ENCODE data around the gene IGF2R.
"Not testable (repeated sequence)": the region's sequence is repeated elsewhere in the genome, so short reads cannot be mapped to it uniquely, and the experiment has no call there.

Gene IGF2R

DNA sequence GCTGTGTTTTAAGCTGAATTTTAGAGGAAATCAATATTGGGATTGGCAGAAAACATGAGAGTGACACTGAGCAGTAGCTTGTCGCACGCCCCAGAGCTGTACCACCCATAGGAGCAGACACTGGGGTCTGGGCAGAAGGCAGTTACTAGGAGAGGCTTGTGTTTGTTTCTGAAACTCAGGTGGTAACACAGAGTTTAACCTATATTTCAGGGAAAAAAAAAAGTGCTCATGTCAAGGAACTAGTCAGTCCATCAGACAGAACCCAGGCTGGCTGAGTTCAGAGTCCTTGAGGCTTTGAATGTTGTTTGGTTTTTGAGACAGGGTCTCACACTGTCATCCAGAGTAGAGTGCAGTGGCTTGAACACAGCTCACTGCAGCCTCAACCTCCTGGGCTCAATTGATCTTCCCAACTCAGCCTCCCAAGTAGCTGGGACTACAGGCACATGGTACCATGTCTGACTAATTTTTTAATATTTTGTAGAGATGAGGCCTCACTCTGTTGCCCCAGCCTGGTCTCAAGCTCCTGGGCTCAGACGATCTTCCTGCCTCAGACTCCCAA, 159.3 kb downstream of the IGF2R start:
- no peak for DNase-seq

DNA sequence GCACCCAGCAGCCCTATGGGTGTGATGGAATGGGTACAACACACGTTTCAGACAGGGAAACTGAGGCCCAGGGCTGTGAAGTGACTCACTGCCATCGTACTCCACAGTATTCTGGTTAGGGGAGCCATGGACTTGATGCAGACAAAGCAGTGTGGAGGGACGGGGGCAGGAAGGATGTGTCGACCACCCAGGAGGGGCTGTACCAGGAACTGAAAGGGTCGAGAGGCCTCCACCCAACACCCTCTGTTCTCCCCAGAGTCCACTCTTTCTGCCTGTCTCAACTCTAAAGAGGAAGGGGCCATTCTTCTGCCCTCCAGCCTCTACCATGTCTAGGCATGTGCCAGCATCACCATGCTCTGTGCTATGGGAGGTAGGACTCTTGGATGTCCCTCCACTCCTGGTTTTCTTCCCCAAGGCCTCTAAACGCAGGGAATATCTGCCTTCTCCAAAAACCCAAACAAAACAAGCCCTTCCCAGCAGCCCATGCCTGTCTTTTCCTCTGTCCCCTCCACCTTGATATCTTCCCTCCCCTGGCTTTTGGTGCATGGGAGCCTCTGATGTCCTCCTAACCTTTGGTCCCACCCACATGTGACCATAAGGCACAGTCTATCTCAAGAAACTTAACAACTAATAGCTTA, 160.1 kb downstream of the IGF2R start:
- no peak for DNase-seq

DNA sequence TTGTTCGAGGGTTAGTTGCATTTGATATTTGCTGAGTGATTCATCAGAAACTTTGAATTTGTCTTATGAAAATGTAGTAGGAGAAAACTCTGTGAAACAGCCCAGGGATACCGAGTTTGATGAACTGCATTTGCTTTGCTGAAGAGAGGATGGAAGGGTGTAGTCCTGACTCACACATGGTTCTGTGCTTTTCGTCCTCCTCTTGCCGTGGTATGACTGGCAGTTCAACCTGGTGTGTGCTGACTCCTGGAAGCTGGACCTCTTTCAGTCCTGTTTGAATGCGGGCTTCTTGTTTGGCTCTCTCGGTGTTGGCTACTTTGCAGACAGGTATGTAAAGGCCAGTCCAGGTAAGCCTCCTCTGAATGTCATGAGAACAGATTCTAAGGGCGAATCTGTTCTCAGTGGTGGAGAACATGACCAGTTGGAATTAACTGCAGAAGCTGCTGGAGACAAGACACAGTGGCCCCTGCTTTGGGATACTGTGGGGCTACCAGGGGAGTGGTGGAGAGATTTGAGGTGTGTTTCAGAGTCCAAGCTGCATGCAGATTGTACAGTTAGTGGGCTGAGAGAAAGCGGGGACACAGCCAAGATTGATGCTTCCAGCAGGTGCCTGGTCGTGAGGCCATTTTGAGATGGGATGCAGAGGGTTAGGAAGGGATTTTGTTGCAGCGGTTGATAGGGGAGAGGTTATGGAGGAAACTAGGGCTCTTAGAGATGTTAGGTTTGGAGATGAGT, 161.2 kb downstream of the IGF2R start:
- no peak for DNase-seq

DNA sequence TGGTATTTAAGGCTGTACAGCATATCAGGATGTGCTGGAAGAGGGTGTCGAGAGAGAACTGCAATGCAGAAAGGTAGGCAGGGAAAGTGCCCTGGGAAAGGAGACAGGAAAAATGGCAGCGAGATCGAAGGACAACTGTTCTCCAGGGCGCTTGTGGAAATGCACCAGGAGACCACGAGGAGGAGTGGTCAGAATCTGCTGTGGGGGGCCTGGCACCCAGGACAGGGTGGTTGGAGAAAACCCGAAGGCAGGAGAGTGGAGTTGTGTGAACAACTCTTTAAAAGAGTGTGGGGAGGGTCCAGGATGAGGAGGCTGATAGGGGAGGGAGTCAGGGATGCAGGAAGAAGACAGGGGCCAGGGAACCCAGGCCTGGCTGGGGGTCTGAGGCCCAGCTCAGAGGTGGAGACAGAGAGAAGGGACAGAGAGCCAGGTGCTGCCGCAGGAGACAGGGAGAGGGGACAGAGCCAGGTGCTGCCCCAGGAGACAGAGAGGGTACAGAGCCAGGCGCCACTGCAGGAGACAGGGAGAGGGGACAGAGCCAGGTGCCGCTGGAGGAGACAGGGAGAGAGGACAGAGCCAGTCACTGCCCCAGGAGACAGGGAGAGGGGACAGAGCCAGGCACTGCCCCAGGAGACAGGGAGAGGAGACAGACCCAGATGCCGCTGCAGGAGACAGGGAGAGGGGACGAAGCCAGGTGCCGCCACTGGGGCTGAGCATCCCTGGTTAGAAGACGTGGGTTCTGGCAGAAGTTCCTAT, 162.0 kb downstream of the IGF2R start:
- DNase-seq: no peak

DNA sequence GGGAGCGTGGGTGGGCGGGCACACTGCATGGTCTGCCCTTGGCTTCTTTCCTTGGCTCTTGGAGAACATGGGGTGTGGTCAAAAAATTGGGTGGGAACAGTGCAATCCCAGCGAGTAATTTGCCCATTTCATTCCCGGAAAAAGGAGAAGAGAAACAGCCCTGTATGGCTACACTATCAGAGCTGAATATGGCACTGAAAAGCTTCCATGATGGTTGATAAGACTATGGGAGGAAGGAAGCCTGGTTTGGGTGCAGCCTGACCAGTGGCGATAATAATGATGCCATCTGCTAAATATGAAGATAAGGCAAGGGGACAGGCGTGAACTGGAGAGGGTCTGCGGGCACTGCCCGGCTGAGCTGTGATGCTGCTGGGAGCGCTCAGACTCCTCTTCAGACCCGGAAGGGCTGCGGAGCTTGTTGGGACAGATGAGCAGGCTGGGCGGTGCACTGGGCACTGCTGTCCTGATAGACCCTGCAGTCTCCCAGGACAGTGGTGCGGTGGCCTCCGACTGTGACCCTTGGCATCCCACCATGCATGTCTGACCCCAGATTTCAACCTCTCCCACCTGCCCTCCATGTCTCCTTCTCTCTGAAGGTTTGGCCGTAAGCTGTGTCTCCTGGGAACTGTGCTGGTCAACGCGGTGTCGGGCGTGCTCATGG, 162.9 kb downstream of the IGF2R start:
- no peak for DNase-seq

DNA sequence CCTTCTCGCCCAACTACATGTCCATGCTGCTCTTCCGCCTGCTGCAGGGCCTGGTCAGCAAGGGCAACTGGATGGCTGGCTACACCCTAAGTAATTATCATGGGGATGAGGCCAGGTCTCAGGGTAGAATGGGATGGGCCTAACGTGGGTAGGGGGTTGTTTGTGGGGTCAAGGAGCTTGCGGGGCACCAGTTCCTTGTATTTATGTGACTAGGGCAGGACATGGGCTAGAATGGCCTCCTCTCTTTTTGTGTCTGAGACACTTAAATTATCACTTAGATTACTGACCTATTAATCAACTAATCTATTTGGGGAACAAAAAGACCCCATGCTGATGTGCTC, 163.4 kb downstream of the IGF2R start:
- DNase-seq: no peak

DNA sequence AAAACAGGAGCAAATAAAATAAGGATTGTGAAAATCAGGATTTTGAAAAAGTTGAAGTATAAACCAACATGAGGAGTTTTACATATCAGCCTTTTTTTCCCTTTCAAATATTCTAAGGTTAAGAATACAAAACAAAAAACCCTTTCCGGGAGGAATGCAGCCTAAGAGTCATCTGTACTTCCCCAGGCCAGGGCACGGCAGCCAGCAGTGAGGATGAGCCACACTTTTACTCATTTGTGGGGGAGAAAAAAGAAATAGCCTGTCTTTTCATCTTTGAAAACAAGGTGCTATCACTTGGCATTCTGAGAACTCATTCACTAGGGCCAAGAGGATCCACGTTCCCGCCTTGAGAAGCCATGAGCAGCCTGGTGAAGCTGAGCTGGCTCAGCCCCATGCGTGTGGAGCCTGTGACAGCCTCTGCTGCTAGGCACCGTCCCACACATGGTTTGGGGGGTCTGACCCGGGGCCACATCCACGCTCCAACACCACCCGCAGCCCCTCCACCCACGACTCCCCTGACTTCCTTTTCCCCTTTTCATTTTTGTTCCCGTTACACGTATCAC, 164.0 kb downstream of the IGF2R start:
- no peak for DNase-seq

DNA sequence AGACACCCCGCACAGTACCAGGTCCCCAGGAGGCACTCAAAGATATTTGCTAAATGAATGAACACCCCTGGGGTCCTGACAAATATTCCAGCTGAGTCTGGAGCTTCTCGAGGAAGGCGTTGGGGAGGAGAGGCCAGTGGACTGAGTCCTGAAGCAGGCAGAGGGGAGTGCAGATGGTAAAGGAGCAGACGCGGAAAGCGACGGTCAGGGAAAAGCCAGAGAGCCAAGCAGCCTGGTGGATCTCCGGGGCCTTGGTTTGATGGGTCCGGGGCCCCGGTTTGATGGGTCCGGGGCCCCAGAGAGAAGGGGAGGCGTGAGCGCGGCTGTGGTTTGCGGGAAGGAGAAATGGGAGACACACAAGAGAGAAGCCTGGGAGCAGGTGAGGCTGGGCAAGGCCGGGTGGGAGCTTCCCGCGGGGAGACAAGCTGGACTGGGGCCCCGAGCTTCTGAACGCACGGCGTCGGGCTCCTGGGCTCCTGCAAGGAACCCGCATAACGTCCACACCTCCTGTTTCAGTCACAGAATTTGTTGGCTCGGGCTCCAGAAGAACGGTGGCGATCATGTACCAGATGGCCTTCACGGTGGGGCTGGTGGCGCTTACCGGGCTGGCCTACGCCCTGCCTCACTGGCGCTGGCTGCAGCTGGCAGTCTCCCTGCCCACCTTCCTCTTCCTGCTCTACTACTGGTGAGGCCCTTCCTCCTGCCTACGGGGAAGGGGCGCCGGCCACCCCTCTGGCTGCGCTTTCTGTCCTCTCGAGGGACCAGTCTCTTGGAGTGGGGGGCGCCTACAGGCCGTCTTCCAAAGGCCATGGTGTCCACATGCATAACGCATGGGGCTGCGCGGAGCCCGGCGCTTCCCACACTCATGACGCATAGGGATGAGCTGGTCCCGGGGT, 164.8 kb downstream of the IGF2R start:
- DNase-seq: peak; percentile 29

DNA sequence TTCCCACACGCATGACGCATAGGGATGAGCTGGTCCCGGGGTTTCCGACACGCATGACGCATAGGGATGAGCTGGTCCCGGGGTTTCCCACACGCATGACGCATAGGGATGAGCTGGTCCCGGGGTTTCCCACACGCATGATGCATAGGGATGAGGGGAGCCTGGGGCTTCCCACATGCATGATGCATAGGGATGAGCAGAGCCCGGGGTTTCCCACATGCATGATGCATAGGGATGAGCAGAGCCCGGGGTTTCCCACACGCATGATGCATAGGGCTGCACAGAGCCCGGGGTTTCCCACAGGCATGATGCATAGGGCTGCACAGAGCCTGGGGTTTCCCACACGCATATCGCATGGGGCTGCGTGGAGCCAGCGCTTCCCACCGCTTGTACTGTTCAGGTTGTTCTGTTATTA, 165.5 kb downstream of the IGF2R start:
- peak; percentile 43 for DNase-seq

DNA sequence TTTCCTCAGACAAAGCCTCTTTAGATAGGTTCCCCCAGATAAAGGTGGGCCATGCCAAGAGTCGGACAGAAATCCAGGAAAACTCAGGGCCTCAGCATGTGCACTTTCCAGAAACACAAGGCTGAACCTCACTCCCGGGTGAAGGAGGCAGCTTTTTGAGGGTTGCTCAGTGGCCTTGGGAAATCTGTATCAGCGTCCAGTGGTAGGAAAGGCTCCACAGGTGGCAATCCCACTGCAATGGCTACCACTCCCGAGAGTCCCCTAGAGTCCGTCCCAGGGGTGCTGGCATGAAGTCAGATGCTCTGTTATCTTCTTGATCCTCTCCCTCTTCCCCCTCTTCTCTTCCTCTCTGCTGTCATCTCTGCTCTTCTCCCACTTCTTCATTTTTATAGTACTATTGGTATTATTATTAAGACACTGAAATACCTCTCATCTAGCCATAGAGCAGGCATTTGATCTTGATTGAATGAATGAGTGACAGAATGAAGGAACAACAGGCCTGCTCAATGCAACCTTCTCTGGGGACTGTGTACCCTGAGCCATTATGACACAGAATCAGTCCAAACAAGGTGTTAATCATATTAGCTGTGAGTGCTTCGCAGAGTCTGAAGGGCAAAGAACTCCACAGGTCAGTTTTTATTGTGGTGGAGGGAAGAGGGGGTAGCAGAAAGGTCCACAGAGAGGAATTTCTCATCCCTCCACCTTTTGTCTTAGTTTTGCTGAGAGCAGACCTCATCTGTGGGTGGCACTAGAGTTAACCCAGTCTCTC, 166.1 kb downstream of the IGF2R start:
- no peak for DNase-seq

DNA sequence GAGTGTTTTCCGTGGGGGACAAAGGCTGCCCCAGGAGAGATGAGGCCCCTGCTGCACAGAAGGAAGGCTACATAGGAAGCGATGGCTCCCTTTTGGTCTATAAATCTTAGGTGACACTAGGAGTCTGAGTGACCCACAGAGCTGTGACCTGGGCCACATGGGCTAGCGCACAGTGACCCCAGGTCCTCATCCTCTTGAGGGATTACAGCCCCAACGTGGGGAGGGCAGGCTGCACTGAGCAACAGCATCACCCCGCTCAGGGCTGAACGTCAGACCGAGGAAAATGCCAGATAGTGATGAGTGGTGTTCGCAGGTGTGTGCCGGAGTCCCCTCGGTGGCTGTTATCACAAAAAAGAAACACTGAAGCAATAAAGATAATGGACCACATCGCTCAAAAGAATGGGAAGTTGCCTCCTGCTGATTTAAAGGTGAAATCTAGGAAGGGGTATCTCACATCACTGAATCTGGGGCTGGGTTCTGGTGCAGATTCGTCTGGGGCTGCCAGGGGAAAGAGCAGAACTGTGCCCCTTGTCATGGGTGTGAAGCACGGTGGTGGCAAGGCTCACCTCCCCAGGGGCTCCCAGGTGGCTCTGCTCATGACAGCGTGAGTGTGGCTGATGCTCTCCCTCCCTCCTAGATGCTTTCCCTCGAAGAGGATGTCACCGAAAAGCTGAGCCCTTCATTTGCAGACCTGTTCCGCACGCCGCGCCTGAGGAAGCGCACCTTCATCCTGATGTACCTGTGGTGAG, 167.2 kb downstream of the IGF2R start:
- DNase-seq: no peak

DNA sequence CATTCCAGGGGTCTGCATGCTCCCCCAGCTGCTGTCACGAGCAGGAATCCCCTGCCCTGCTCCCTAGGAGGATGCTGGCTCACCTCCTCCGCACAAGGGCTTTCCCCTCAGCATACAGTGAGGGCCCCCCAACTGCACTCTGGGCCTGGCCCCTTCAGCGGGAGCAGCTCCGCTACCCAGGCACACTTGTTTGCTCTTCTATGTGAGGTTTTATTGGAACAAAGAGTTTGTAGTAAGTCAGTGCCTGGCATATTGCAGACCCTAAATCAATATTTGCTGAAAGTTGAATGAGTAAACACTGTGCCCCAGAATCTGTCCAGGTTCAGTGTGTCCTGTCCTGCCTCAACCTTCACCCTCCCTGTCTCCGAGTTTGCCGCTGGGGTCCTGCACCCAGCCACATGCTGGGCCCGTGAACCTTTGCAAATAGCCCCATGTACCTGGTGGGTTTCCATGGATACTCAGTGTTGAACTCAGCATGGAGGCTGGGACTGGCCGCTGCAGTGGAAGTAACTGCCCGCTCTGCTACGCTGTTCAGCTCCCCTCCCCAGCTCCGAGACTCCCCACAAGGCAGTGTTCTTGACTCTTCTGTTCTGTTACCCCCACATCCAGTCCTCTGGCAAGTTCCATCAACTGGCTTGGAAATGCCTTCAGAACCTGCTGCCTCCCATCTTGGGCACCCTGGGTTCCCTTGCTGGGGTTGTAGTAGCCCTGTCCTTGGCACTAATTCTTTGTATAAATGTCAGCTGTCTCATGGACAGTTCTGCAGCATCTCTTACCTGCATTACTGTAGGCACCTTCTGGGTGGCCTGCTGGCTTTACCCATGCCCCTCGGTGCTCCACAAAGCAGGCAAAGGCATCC, 168.5 kb downstream of the IGF2R start:
- no peak for DNase-seq

DNA sequence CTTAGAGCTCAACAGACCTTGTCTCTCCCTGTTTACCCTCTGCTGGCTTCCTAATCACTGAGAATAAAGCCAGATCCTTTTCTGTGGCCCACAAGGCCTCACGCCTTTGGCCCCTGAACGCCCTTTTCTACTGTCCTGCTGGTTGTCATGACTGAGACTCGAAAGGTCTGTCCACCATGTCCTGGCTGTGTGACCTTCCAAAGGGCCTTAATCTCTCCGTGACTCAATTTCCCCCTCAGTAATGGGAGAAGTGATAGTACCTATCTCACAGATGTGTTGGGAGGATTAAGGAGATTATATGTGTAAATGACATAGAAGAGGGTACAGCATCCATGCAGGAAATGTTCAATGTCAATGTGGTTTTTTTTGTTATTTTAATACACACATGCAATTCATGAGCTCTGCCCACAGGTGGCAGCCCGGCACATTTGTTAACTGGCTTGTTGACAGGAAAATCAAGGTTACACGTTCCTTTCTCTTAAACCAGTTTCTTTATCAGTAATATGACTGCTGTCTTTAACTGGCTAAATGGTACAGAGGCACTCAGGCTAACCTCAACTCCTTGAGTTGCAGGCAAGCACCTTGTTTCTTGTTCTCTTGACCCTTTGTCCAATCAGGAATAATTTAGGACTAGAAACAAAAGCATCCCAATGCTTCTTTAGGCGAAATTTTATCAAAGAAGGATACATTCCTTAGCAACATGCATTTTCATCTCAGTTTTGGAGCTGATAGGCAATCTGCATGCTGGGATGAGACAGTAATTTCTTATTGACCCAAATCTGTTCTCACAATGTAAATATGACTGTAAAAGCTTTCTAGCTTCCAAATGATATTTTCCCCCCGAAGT, 169.3 kb downstream of the IGF2R start:
- DNase-seq: peak; percentile 76

DNA sequence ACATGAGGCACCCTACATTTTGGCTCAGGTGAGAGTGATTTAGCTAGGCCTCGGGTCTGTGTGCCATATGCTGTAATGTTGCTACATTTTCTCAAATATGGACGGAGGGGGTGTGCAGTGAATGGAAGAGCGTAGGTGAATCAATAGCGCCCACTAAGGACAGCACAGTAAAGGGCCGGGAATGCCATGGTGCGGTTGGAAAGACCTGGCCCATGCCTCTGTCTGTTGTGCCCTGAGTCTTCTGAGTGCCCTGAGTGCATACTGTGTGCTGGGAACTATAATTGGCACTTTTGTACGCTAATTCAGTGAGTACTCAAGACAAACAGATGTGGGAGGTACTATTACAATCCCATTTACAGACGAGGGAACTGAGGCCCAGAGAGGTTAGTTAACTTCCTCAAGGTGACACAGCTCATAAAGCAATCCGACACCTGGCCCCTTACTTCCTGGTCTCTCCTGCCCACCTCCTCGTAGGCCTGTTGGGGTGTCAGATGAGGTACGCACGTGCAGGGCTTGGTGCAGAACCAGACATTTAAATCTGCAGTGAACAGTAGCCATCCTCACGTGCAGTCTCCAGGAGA, 170.0 kb downstream of the IGF2R start:
- DNase-seq: no peak

DNA sequence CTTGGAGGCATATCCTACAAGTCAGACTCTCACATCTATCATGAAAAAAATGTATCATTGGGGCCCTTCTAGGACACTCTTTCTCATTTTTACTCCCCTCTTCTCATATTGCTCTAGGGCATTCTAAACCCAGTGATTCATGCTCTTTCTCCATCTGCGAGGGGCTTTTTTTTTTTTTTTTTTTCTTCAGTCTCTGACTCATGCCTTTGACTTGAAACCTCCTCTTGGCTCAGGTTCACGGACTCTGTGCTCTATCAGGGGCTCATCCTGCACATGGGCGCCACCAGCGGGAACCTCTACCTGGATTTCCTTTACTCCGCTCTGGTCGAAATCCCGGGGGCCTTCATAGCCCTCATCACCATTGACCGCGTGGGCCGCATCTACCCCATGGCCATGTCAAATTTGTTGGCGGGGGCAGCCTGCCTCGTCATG, 170.6 kb downstream of the IGF2R start:
- DNase-seq: no peak

DNA sequence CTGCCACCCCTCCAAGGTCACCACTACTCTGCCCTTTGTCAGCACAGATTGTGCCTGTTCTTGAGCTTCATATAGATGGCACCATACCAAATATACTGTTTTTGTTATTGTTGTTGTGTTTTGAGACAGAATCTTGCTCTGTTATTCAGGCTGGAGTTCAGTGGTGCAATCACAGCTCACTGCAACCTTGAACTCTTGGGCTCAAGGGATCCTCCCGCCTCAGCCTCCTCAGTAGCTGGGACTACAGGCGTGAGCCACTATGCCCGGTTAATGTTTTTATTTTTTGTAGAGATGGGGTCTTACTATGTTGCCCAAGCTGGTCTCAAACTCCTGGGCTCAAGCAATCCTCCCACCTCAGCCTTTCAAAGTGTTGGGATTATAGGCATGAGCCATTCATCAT, 171.6 kb downstream of the IGF2R start:
- not testable (repeated sequence) for DNase-seq

DNA sequence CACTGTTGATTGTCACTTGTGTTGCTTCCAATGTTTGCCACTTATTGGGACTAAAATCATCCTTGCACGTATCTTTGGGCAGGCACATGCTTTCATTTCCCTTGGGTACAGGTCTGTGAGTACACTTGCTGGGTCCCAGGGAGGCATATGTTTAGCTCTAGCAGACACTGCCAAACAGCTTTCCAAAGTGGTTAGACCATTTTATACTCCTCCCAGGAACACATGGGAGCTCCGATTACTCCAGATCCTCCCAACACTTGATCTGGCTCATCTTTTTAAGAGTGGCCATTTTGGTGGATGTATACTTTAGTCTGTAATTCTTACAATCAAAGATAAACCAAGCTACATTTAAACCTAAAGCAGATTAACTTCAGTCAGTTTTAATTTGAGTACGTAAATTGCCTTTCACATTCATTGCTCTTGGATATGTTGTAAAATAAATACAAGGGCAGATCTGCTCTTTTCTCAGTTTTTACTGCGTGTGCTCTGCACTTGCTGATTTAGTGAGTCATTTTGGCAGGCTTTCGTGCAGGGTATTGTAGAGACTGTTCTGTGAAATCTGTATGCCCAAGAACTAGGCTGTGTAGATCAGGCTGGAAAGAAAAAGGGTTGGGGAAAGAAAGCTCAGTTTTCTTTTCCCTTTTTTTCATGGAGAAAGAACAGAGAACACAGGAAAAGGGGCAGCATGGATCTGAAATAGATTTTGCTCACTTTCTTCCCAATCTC, 172.3 kb downstream of the IGF2R start:
- DNase-seq: no peak
